ENCODE results near the gene MORN5.

The MORN5 gene

GRCh38 chr9:122143296-122143695 lies 16.4 kb upstream of the MORN5 start:
- no peak for DNase-seq (ENCODE audit: low read depth in 2 of 2)

DNA sequence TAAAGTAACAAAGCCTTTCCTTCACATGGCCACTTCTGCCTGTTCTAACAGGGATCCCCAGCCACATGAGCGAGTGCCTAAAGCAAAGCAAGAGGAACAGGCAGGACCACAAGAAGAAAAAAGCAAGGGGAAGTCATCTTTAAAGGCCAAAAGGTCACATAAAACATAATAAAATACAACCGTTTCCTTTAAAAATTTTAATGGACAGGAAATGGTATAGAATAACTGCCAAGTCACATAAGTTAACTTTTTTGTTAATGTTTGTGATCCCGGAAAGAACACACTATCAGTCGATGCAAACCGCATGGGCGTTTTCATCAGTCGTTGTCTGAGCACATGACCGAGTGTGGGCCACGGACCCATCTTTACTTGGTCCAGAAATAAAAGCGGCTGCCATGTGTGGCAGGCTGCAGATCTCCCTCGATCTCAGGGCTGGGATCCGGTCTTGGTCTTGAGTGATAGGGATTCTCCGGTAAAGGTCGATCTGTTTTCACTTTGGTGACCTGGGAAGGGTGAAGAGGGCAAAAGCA lies 15.8 kb upstream of the MORN5 start:
- DNase-seq (ENCODE audit: low read depth in 2 of 2), result no peak

GRCh38 chr9:122144836-122145591 lies 14.7 kb upstream of the MORN5 start:
- DNase-seq (ENCODE audit: low read depth in 2 of 2), result no peak

DNA sequence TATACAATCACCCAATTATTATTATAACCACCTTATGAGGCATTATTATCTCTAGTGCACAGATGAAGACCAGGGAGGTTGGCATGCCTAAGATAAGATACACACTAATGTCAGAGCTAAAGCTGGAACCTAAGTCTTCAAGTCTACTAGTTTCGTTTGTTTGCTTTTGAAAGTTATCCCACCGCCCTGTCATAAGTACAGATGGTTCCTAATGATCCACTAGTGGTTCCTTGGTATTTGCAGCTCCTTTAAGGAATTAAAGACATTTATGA lies 14.2 kb upstream of the MORN5 start:
- DNase-seq (ENCODE audit: low read depth in 2 of 2), result no peak

- no peak for DNase-seq (ENCODE audit: low read depth in 2 of 2)
Measured at GRCh38 chr9:122151267-122151828, 8.4 kb upstream of the MORN5 start.

DNA sequence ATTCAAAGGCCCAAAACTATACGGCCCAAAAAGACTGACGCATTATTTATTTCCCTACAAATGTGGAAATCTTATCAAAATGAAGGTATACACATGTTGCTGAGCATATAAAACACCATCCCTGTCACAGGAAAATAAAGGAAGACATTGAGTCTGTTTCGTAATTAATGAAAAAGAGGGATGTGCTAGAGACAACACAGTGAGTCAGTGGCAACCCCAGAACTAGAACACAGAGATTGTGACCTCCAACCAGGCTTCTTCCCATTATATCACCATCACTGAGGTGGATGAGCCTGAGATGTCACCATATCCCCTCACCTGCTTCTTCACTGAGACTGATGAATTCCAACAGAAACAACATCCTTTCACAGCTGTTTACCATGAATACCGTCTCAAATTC lies 3.9 kb upstream of the MORN5 start:
- DNase-seq (ENCODE audit: low read depth in 2 of 2), result no peak

DNA sequence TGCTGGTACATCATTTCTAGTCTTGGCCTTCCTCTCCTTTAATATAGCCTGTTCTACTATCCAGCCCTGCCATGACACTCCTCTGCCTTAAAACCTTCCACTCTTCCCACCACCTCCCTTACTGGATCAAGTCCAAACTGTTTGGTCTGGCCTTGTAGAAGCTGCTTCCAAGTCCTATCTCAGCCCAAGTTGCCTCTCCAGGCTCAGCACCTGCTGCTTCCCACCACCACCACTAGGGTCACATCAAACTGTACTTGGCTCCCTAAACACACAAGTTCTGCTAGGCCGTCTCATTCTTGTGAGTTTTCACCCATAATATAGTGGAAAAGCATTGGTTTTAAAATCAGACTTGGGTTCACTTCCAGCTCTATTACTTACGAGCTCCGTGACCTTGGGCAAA lies 1.5 kb upstream of the MORN5 start:
- peak in 1 of 2 experiments; percentile 6 for DNase-seq (ENCODE audit: low read depth in 2 of 2)

GRCh38 chr9:122159925-122160246 lies 178 bp downstream of the MORN5 start:
- no peak for DNase-seq (ENCODE audit: low read depth in 2 of 2)

DNA sequence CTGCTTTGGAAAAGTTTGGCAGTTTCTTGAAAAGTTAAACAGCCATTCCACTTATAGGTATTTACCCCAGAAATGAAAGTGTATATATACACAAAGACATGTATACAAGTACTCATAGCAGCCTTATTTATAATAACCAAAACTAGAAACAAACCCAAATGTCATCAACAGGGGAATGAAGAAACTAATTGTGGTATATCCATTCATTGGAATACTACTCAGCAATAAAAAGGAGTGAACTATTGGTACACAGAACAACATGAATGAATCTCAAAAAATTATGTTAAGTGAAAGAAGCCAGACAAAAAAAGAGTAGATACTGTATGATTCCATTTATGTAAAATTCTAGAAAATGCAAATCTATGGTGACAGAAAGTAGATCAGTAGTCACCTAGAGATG lies 2.7 kb downstream of the MORN5 start:
- DNase-seq (ENCODE audit: low read depth in 2 of 2), result no peak

GRCh38 chr9:122164286-122164685 lies 4.6 kb downstream of the MORN5 start:
- no peak for DNase-seq (ENCODE audit: low read depth in 2 of 2)

GRCh38 chr9:122168356-122168755 lies 8.6 kb downstream of the MORN5 start:
- DNase-seq (ENCODE audit: low read depth in 2 of 2), result no peak

- DNase-seq (ENCODE audit: low read depth in 2 of 2), result no peak
Measured at GRCh38 chr9:122172131-122172530, 12.4 kb downstream of the MORN5 start.

DNA sequence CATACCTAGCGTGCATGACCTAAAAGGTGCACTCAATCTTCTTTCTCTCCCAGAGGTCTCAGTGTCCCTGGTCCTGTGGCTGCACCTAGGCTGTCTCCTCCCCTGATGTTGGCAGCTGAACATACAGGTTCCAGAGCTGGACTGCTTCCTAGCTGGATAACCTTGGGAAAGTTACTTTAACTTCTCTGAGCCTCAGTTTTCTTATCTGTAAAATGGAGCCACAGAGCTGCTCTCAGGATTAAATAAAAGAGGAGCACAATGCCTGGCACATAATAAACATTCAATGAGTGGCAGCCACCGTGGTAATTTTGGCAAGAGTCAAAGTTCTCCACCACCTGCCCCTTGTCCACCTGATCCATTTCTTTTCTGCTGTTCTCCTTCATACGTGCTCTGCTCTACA lies 14.0 kb downstream of the MORN5 start:
- no peak for DNase-seq (ENCODE audit: low read depth in 2 of 2)

- no peak for DNase-seq (ENCODE audit: low read depth in 2 of 2)
Measured at GRCh38 chr9:122176916-122177315, 17.2 kb downstream of the MORN5 start.

GRCh38 chr9:122179054-122179689 lies 19.5 kb downstream of the MORN5 start:
- no peak for DNase-seq (ENCODE audit: low read depth in 2 of 2)

- DNase-seq (ENCODE audit: low read depth in 2 of 2), result no peak
Measured at GRCh38 chr9:122179690-122180074, 20.0 kb downstream of the MORN5 start.

GRCh38 chr9:122180633-122181032 lies 20.9 kb downstream of the MORN5 start:
- no peak for DNase-seq (ENCODE audit: low read depth in 2 of 2)

- DNase-seq (ENCODE audit: low read depth in 2 of 2), result no peak
Measured at GRCh38 chr9:122183501-122183900, 23.8 kb downstream of the MORN5 start.

DNA sequence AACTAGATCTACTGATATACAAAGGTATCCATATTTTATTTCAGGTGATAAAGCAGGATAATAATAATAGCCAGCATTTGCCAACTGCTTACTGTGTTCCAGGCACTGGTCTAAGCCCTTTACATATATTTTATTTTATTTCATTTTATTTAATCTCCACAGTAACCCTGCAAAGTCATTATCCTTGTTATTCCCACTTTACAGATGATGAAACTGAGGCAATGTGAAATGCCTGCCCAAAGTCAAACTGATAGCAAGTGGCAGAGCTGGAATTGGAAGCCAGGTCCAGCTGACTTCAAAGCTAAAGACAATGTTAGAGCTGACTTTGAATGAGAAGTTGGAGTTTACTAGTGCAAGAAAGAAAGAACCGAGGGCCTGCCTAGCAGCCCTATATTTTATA lies 24.8 kb downstream of the MORN5 start:
- DNase-seq (ENCODE audit: low read depth in 2 of 2), result no peak

DNA sequence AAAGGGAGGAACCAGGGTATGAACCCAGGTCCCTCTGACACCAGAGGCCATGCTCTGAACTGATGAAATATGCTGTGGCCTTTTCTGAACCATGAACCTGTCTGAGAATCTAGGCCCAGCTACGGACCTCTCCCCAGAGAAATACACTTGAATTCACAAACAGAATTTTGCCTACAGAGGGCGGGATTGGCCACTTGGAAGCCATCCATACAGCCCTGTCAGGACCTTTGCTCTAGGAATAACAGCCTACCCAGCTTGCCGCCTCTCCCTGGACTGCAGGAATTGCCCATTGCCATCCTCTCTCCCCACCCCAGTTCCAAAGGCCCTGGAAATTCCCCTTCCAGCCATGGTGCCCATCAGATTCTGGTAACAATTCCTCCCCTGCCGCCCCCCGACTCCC lies 26.6 kb downstream of the MORN5 start:
- no peak for DNase-seq (ENCODE audit: low read depth in 2 of 2)

DNA sequence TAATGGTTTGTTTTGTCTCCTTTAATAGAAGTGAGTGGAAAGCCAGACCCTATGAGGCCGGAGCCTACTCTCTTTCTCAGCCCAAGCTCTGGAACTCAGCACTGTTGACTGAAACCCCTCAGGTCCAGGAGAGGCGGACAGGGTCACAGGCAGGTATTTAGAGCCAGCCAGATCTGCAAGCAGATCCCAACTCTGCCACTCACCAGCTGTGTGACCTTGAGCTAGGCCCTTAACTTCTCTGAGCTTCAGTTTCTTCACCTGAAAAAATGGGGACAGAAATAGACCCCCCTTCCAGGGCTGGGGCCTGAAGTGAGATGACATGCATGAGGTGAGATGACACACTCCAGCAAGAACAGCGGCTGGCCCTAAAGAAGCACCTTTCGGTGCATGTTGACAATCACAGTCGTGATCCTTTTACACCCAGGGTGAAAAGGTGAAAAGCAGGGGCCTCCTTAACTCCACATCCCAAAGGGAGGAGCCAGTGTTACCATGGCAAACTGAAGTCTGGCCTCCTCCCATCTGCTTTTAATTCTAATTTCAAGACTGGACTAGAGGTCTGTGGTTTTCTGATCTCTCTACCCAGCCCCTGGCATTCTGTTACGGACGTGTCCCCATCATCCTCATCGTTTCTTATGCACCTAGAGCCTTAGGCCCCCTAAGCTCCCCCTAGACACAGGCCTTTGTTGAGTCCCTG lies 27.2 kb downstream of the MORN5 start:
- no peak for DNase-seq (ENCODE audit: low read depth in 2 of 2)

GRCh38 chr9:122188369-122188768 lies 28.7 kb downstream of the MORN5 start:
- DNase-seq (ENCODE audit: low read depth in 2 of 2), result no peak

All from stimulated activated CD4-positive, alpha-beta T cell treated with anti-CD3 and anti-CD28 coated beads, Interleukin-12 subunit alpha, Interleukin-12 subunit beta, amount 100 ng/mL, for 24 hours (primary cell).